Renal cortical epithelial cell (primary cell): ENCODE measurements around the gene THAP8. TPM values are rescaled to one million over a fixed set of nuclear protein-coding genes. Genes with fewer than 3 reads are reported as not detected.
A peak's percentile ranks its signal among the peaks of the same experiment; 100 is the strongest.
"Not testable (repeated sequence)": the region's sequence is repeated elsewhere in the genome, so short reads cannot be mapped to it uniquely, and the experiment has no call there.

Source experiments
- DNase-seq: peaks from one replicate; pipeline ENCODE4 v3.0.0-alpha.2; 2011; ENCODE audit warnings: low read depth
- total RNA-seq: library from RNA; depleted of rRNA; stranded (reverse); fragments of >200 nt; gene quantifications from 2 replicates; pipeline ENCODE4 v1.2.3, GENCODE V29; 2014

THAP8 gene
- total RNA-seq, 1 donor from 2014 or later, result 3.5 TPM

DNA sequence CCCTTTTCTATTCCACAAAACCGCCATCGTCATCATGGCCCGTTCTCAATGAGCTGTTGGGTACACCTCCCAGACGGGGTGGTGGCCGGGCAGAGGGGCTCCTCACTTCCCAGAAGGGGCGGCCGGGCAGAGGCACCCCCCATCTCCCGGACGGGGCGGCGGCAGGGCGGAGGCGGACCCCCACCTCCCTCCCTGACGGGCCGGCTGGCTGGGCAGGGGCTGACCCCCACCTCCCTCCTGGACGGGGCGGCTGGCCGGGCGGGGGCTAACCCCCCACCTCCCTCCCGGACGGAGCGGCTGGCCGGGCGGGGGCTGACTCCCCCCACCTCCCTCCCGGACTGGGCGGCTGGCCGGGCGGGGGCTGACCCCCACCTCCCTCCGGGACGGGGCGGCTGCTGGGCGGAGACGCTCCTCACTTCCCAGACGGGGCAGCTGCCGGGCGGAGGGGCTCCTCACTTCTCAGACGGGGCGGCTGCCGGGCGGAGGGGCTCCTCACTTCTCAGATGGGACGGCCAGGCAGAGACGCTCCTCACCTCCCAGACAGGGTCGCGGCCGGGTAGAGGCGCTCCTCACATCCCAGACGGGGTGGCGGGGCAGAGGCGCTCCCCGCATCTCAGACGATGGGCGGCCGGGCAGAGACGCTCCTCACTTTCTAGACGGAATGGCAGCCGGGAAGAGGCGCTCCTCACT is 14.9 kb upstream of the THAP8 start:
- not testable (repeated sequence) for DNase-seq

GRCh38 chr19:36067681-36068080 is 13.6 kb upstream of the THAP8 start:
- no peak for DNase-seq

DNA sequence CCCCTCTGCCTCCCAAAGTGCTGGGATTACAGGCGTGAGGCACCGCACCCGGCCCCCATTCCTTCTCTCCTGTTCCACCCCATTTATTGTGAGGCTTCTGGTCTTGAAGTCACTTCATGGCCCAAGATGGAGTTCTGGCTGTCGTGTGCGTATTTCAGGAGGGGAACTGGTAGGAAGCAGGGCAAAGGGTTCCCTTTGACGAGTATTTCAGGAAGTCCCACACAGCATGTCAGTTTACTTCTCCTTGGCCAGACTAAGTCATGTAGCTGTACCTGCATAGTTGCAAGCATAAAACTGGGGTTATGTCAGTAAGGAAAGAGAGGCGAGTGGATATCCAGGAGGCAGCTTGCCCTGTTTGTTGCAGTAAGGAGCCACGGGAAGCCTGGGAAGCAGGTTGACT is 10.7 kb upstream of the THAP8 start:
- DNase-seq, result no peak

DNA sequence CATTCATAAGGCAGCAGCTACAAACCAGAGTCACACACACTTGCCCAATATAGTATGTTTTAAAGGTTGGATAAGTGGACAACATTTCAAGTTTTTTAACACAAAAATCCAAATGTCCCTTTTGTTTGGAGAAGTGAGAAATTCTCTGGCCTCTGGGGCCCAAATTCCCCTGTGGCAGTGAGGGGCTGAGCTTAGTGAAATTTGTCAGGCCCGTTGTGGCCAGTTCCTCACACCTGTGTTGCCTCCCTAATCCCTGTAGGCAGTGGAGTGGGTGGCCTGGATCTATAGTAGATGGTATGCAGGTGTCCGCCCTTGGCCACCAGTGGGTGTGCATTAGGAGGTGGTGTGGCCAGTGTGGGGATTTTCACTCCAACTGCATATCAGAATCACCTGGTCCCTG is 7.3 kb upstream of the THAP8 start:
- no peak for DNase-seq

- peak; percentile 52 for DNase-seq
These were observed 6.3 kb upstream of the THAP8 start for GRCh38 chr19:36060430-36060829.

- no peak for DNase-seq
These were observed 5.3 kb upstream of the THAP8 start for GRCh38 chr19:36059180-36059910.

DNA sequence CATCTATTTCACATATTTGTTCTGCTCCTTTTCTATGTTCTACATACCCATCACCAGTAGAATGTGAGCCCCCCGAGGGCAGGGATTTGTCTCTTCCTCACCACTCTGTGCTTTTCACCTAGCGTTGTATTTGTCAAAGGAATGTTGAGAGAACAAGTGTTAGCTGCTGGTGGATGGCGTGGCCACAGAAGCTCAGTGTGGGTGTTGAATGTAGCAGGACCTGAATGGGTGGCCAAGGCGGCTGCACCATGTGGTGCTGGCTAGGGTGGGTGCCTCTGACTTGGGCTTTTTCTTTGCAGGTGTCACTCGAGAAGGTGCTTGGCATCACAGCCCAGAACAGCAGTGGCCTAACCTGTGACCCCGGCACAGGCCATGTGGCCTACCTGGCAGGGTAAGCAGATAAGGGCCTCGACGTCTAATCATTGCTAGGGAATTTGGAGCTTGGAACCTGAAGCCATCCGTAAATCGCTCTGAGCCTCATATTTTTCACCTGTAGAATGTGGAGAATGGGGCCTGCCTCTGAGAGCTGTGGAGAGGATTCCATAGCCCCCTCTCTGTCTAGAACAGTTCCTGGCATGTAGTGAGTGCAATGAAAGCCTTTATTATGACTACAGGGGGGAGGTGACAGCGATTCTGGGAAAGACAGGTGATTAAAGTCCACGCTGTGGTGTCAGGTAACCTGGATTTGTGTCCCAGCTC is 4.5 kb upstream of the THAP8 start:
- DNase-seq, result no peak

DNA sequence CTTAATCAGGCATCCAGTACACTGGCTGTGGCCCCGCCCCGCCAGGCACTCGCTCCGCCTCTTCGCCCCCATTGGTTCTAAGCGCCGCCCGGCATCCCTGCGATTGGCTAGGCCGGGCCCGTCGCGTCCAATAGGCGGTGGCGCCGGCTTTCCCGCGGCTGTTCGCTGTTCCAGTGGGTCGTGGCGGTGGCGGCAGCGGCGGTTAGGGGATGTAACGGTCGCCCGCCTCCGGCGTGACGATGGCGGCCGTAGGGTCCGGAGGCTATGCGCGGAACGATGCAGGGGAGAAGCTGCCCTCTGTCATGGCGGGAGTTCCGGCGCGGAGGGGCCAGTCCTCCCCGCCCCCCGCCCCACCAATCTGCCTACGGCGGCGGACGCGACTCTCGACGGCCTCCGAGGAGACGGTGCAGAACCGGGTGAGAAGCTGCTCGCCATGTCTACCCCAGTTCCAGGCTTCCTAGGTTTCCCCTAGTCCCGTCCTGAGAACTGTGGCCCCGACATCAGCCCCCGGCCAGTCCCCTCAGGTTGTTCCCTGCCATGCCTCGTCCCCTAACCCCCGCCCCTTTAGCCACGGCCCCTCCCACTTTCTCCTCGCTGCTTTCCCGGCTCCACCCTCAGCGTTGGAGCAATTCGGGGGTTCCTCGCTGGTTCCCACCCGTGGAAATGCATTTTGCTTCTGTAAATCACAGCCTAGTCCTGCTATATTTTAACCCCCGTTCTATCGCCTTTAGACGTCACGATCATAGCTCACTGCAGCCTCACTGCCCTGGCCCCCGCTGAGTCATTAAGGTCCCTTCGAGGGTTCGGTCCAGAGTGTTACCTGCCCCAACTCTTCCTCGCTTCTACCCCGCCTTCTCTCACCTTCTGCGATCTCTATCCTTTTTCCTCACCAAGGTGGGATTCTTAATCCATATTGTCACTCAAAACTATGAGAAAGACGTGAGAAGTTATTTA is 925 bp upstream of the THAP8 start, which contains the start of gene WDR62:
Gene WDR62, plus strand, starts transcription at position 165 of the 954 bp plus-strand sequence. Its CDS starts 75 bp downstream, at position 240.
- DNase-seq, result no peak

DNA sequence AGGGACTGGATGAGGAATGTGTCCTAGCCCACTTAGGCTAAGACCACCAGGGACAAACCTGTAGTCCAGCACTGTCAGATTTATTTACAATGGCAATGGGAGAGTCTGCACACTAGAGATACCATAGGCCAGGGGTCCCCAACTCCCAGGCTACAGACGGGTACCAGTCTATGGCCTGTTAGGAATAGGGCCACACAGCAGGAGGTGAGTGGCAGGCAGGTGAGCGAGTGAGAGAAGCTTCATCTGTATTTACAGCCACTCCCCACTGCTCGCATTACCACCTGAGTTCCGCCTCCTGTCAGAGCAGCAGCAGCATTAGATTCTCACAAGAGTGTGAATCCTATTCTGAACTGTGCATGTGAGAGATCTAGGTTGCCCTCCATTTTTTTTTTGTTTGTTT is 2.4 kb downstream of the THAP8 start:
- no peak for DNase-seq

- no peak for DNase-seq
These were observed 2.8 kb downstream of the THAP8 start for GRCh38 chr19:36051236-36051635.

- DNase-seq, result no peak
These were observed 4.9 kb downstream of the THAP8 start for GRCh38 chr19:36049080-36049698.

DNA sequence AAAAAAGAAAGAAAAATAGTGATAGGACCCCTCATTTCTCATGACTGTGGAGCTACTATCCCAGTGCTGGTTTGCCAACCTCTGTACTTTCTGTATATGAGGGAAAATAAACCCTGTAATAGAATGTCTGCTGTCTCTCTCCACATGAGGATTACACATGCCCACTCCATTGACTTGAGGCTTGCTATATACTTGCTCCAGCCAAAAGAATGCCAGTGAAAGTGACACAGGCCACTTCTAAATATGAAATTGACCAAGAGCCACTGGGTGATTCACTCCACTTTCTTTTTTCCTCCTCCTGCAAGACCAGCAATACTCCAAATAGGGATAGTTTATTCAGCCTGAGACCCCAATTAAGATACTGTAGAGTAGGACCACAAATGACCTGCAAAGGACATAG is 6.2 kb downstream of the THAP8 start:
- DNase-seq, result no peak

DNA sequence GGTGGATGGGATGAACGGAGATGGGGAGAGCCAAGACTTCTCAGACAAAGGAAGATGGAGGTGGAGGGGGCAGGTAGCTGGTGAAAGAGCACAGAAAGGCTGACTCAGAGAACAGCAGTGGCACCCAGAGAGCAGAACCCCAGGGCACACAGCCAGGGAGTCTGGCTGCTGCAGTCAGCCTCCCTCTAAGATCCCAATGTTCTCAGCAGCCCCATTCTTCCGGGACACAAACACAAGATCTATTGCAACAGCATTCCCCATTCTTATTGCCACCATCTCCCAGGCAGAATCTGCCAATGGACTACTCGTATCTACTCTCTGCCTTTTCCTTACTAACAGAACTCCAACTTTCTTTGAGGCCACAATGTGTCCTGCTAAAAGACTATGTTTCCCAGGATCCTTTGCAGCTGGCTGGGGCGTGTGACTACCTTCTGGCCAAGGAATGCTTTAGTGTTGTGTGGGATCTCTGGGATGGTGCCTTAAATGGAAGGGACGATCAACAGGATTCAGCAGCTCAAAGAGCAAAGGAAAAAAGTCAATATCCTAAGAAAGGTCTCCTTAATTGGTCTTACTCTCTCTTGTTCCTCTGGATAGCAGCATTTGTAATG is 7.5 kb downstream of the THAP8 start:
- no peak for DNase-seq

DNA sequence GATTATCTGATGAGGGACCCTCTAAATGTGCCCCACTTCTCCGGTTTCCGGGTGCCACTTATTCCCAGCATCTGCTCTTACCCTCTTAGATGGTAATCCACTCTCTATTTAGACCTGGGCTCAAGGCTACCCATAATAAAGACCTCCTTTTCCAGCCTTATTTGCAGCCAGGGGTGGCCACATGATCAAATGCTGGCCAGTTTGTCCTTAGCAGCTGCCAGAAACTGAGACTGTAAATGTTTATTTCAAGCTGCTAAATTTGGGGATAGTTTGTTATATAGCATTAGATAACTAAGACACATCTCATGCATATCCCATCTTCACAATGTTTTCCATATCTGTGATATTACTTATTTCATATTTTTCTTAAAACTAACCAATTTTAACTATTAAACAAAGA is 10.1 kb downstream of the THAP8 start:
- DNase-seq, result no peak

- peak; percentile 87 for DNase-seq
These were observed 12.3 kb downstream of the THAP8 start for GRCh38 chr19:36041831-36042230.

DNA sequence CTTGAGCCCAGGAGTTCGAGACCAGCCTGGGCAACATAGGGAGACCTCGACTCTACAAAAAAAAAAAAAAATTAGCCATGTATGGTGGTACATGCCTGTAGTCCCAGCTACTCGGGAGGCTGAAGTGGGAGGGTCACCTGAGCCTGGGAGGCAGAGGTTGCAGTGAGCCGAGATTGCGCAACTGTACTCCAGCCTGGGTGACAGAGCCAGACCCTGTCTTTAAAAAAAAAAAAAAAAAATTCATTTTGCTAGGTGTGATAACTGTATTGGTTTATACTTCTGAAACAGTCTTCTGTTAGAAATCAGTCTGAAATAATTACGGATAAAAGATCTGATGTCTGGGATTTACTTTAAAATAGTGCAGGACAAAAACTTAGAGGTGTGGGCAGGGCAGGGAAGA is 13.0 kb downstream of the THAP8 start:
- not testable (repeated sequence) for DNase-seq

GRCh38 chr19:36040495-36040894 is 13.6 kb downstream of the THAP8 start:
- DNase-seq, result no peak

GRCh38 chr19:36032251-36033104 is 21.6 kb downstream of the THAP8 start, which contains the start of gene CLIP3:
Gene CLIP3, minus strand, starts transcription at chr19:36032873. Its CDS starts 516 bp downstream, at chr19:36032357.
- no peak for DNase-seq

DNA sequence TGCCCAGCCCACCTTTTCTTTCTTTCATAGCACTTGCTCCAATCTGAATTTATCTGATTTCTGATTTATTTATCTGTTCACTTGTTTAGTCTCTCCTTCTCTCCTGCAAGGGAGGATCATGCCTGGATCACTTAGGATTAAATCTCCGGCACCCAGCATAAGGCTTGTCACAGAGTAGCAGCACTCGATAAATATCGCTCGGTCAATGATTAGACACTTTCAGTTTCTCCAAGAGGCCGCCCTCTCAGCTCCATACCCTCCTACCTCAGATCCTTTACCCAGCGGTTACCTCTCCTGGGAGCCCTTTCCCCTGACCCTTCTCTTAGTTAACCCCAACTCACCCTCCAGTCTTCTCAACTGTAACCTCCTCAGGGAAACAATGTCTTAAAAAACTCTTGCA is 22.8 kb downstream of the THAP8 start:
- DNase-seq, result no peak
